Thoracic aorta (tissue), 2 donors: Measurements from ENCODE around the gene ACADS. TPM values are rescaled to one million over a fixed set of nuclear protein-coding genes. Genes with fewer than 3 reads are reported as not detected.

ENCODE experiments used
- ATAC-seq: fragments of 150-250 bp; one replicate; pipeline ENCODE4 v1.8.0; 2017; ENCODE audit warnings: low read depth; ENCODE audit not compliant: insufficient number of reproducible peaks, low FRiP score
- DNase-seq: peaks from one replicate; pipeline ENCODE4 v3.0.0-alpha.2; 2020; ENCODE audit warnings: low spot score
- H3K27ac ChIP-seq, 2 donors: fragments of 200-600 bp; sonication (generic); 1 replicate in 1 of 2; 2 replicates in 1 of 2; pipeline ENCODE4 v1.5.1; 2016; ENCODE audit warnings: mild to moderate bottlenecking in 2 of 2, moderate library complexity in 2 of 2
- H3K27me3 ChIP-seq: fragments of 200-600 bp; sonication (generic); replicated peaks from 2 replicates; pipeline ENCODE4 v1.6.0; 2016; ENCODE audit warnings: mild to moderate bottlenecking; ENCODE audit not compliant: insufficient read depth
- H3K36me3 ChIP-seq: fragments of 200-600 bp; sonication (generic); one replicate; pipeline ENCODE4 v1.5.1; 2016
- H3K4me1 ChIP-seq, 2 donors: fragments of 200-600 bp; sonication (generic); 1 replicate in 1 of 2; 2 replicates in 1 of 2; pipeline versions ENCODE4 v1.5.1 to v1.6.0; 2016; ENCODE audit warnings: low read depth in 2 of 2, mild to moderate bottlenecking in 1 of 2; ENCODE audit not compliant: control insufficient read depth in 1 of 2
- H3K4me3 ChIP-seq: fragments of 200-600 bp; sonication (generic); 2 replicates; pipeline ENCODE4 v1.5.1; 2016; ENCODE audit warnings: mild to moderate bottlenecking
- H3K9me3 ChIP-seq: fragments of 200-600 bp; sonication (generic); 2 replicates; pipeline ENCODE4 v1.5.1; 2016
- total RNA-seq, 2 donors: library from RNA; depleted of rRNA; stranded (reverse); fragments of >200 nt; gene quantifications; one replicate each; pipeline versions ENCODE4 v1.1.0 to v1.2.3, GENCODE V29; 2016
- TF ChIP-seq, protein P1 (sequence below): fragments of 200-600 bp; sonication (generic); IDR thresholded peaks from one replicate; pipeline ENCODE4 v1.5.1; 2019; ENCODE audit warnings: antibody characterized with exemption

Gene ACADS
- total RNA-seq, 2 donors from 2014 or later = 18.3 to 19.6 TPM

DNA sequence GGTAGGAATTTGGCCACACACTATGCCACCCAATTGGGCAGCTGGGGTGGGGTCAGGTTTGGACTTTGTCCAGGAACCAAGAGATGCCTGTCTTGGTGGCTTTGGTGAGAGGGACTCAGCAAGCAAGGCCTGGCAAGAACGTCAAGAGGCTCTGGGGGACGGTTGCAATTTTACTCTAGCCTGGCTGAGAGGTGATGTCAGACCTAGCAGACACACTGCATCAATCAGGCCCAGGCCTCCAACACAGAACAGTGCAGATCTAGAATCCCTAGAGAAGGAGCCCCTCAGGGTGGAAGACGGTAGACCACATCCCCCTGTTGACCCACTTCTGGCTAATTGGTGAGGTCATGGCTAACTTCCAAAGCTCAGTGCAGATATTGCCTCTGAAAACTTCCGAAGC lies 17.0 kb upstream of the ACADS start:
- TF ChIP-seq, protein P1, sequence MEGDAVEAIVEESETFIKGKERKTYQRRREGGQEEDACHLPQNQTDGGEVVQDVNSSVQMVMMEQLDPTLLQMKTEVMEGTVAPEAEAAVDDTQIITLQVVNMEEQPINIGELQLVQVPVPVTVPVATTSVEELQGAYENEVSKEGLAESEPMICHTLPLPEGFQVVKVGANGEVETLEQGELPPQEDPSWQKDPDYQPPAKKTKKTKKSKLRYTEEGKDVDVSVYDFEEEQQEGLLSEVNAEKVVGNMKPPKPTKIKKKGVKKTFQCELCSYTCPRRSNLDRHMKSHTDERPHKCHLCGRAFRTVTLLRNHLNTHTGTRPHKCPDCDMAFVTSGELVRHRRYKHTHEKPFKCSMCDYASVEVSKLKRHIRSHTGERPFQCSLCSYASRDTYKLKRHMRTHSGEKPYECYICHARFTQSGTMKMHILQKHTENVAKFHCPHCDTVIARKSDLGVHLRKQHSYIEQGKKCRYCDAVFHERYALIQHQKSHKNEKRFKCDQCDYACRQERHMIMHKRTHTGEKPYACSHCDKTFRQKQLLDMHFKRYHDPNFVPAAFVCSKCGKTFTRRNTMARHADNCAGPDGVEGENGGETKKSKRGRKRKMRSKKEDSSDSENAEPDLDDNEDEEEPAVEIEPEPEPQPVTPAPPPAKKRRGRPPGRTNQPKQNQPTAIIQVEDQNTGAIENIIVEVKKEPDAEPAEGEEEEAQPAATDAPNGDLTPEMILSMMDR = no peak

DNA sequence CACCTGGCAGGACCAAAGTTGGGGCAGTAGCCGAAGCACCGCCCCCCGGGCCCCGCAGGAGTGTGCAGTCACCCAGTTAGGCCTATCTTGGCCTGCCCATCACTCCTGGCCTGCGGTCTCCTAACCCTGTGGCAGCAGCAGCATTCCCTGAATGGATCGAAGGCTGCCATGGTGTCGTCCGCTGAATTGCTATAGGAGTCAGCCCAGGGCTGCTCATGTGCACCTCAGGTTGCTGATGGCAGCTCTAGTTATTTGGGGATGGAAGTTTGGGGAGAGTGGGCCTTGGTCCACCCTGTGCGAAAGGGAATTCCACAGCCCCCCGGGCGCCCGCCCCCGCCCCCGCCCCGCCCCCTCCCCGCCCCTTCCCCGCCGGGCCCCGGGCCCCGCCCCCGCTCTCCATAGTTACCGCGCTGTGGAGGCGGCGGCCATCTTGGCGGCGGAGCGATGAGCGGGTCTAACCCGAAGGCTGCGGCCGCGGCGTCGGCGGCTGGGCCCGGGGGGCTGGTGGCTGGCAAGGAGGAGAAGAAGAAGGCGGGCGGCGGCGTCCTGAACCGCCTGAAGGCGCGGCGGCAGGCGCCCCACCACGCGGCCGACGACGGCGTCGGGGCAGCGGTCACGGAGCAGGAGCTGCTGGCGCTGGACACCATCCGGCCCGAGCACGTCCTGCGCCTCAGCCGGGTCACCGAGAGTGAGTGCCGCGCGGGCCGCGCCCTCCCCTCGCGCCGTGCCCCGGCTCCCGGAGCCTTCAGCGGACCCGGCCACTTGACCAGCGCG lies 15.4 kb upstream of the ACADS start, which contains the start of gene UNC119B:
TSS of gene UNC119B (plus strand) at position 428 of the 774 bp plus-strand sequence. CDS start at position 445, 17 bp downstream.
- TF ChIP-seq, protein P1 = no peak
- ATAC-seq (peak; percentile 62), DNase-seq (no peak)
- peaks cover 9 to 22% of the 10 kb centered on the region in 2 donors for H3K4me1 ChIP-seq
- peaks cover 5% of the 10 kb centered on the region for H3K36me3 ChIP-seq
- H3K27ac ChIP-seq = peak within 1 kb of the TSS; percentile 55 to 82
- H3K4me3 ChIP-seq = peak within 1 kb of the TSS; percentile 96
- no peaks in the 10 kb centered on the region for H3K9me3 ChIP-seq
- no peaks in the 10 kb centered on the region for H3K27me3 ChIP-seq

More for the DNA sequence above, 17.0 kb upstream of the ACADS start:
- Histone ChIP-seq H3K9me3 (no peaks in the 10 kb centered on the region), H3K4me1 (peaks cover 9 to 22% of the 10 kb centered on the region in 2 donors), H3K36me3 (no peaks in the 10 kb centered on the region), H3K4me3 (no peak overlapping the region), H3K27me3 (no peaks in the 10 kb centered on the region), H3K27ac (no peak overlapping the region)
- no peak for ATAC-seq
- DNase-seq = no peak

DNA sequence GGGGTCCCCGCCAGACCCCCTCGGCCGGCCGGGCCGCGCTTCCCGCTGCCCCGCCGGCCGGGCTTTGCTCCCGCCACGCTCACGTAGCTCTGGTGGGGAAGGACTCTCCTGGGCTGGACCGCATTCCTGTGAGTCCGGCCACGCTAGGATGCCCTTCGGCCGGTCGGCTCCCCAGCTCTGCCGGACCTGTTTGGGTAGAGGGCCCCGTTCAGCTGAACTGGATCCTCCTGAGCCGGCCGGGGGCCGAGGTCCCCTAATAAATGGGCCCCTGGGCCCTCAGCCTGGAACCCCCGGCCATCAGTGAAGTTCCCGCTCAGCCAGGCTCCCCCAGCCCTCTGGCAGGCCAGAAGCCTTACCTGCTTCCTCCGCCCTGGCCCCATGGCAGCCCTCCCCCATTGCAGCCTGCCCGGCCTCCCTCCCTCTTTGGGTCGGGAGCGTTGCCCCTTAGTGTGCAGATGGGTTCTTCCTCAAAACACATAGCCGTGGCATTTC lies 14.8 kb upstream of the ACADS start:
- DNase-seq = no peak
- H3K9me3 ChIP-seq = no peaks in the 10 kb centered on the region
- no peak for ATAC-seq

DNA sequence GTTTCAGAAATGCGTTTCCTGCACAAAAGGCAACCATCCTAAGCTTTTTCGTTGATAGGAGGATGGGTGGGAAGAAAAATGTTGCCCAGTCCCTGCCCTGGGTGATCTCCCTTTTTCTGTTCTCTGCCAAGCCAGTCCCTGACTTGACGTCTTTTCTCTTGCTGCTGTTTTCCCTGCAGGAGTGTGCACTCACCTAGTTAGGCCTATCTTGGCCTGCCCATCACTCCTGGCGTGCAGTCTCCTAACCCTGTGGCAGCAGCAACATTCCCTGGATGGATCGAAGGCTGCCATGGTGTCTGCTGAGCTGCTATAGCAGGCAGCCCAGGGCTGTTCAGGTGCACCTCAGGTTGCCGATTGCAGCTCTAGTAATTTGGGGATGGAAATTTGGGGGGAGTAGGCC lies 14.2 kb upstream of the ACADS start:
- DNase-seq (no peak), ATAC-seq (no peak)
- TF ChIP-seq, protein P1 = no peak
- Histone ChIP-seq H3K4me1 (peaks cover 9 to 22% of the 10 kb centered on the region in 2 donors), H3K27me3 (no peaks in the 10 kb centered on the region), H3K9me3 (no peaks in the 10 kb centered on the region), H3K27ac (peak overlapping the region; percentile 55 to 82), H3K36me3 (peaks cover 8% of the 10 kb centered on the region), H3K4me3 (peak overlapping the region; percentile 96)

More for the DNA sequence above, 14.8 kb upstream of the ACADS start:
- H3K36me3 ChIP-seq = peaks cover 5% of the 10 kb centered on the region
- peaks cover 9 to 22% of the 10 kb centered on the region in 2 donors for H3K4me1 ChIP-seq
- TF ChIP-seq, protein P1 = no peak
- H3K4me3 ChIP-seq = peak overlapping the region; percentile 96
- H3K27me3 ChIP-seq = no peaks in the 10 kb centered on the region
- H3K27ac ChIP-seq = peak overlapping the region; percentile 55 to 82

DNA sequence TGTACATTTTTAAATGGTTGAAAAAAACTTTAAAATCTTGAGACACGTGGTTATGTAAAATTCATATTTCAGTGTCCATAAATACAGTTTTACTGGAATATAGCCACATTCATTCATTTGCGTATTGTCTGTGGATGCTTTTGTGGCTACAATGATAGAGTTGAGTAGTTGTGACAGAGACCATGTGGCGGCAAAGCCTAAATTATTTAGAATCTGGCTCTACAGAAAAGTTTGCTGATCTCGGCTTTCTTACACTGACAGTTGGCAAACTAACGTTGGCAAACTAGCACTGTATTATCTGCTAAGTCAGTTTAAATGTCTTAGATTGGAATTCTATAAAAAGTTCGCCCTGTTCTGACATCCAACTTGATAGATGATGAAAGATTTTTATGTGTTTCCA lies 13.0 kb upstream of the ACADS start:
- DNase-seq (no peak), ATAC-seq (no peak)
- H3K4me3 ChIP-seq = no peak overlapping the region
- H3K9me3 ChIP-seq = no peaks in the 10 kb centered on the region
- peaks cover 19% of the 10 kb centered on the region for H3K36me3 ChIP-seq
- H3K27me3 ChIP-seq = no peaks in the 10 kb centered on the region
- peaks cover 9 to 22% of the 10 kb centered on the region in 2 donors for H3K4me1 ChIP-seq
- H3K27ac ChIP-seq = no peak overlapping the region
- TF ChIP-seq, protein P1 = no peak
